GM04503 (cell line): ENCODE measurements around the gene CCDC149.

Source experiments
- DNase-seq: peaks from one replicate; pipeline ENCODE4 v3.0.0-alpha.2; 2012; ENCODE audit warnings: low read depth

CCDC149 gene

DNA sequence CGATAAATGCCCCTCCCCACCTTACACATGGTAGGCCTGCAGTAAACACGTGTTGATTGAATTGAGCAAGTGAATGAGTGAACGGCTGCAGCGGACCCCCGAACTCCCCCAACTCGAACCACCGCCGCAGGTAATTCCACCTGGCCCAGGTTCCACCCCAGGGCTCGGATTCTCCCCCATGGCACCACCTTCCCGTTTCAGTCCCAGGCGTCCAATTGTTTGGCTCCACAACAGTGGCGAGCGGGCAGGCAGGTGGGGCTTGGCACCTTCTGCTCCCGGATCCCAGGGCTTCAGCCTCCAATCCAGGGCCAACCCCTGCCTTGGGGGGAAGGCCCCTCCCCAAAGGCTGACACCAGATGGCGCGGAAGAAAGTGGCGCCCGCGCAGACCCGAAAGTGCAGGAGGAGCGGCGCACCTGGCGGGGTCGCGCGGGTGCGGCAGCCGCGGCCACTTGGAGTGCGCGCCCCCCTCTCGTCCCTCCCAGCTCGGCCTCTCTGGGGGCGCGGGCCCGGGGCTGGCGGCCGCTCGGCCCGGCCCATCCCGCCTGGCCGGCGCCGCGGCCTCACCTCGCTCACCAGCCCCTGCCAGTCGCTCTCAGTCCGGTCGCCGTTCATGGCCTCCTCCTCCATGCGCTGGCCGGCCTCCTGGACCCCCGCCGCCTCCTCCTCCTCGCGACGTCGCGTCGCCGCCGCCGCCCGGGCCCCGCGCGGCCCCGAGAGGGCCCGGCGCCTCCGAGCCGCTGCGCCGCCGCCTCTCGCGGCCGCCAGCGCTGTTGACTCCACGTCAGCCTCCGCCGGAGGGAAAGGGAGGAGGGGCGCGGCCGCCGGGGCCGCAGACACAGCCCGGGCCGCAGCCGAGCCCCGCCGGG, at the start of gene CCDC149:
Gene CCDC149 (minus strand): TSS at position 791 of the 867 bp plus-strand sequence. CDS start 178 bp downstream, at position 613.
- no peak for DNase-seq

DNA sequence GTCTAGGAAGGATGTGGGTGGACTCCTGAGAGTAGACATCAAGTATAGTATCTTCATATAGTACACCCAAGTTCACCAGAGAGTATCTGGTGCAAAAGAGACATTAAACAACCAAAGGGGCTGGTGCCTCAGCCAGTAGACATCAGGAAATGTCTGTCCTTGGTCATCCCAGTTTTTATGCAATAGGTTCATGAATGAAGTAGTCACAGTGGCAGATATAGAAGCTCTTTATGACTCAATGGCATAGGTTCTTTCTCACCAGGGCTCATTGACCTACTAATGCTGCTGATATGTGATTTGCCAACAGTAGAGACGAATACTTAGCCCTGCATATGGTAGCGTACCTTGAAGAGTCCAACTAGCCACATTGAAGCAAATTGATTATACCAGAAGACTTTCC, 45.0 kb upstream of the CCDC149 start:
- no peak for DNase-seq

DNA sequence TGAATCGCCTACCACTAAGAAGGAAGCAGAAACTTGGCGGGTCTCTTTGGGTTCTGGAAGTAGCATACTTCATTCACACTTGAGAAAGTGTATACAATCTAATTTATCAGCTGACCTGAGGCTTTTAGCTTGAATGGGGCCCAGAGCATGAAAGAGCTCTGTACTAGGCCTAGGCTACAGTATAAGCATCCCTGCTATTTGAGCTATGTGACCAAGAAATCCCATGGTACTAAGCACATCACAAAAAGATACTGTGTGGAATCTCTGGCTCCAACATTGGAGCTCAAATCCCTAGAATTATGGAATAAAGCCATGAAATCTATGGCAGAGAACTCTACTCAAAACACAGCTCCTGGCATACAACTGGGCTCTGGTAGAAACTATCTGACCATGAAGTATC, 43.9 kb upstream of the CCDC149 start:
- DNase-seq = peak; percentile 1

DNA sequence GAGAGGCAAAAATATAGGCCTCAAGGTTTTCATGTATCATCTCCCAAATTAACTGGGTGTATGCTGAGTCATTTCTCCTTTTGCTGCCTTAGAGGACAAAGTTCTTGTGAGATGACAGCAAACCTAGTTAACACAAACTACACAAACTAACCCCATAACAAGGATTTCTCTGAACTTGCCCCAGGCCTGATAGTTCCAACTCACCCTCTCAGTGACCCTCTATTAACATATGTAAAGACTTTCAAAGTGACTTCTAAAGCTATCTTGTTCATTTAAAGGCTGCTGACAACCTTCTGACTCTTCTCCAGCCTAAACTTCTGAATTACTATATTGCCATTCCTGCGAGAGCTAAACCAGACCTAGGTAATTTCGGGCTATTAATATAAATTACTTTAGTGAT, 43.2 kb upstream of the CCDC149 start:
- DNase-seq = no peak

DNA sequence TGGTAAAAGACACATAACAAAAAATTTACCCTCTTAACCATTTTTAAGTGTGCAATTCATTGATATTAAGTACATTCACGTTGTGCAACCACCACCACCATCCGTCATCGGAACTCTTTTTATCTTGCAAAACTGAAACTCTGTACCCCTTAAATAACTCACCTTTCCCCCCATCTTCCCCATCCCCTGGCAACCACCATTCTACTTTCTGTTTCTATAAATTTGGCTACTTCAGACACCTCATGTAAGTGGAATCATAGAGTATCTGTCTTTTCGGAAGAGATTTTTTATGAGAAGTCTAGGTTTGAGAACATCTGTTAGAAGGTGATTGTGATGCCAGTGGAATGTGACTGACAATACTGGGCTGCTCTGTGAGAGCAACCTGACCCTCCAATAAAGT, 39.8 kb upstream of the CCDC149 start:
- DNase-seq = no peak

DNA sequence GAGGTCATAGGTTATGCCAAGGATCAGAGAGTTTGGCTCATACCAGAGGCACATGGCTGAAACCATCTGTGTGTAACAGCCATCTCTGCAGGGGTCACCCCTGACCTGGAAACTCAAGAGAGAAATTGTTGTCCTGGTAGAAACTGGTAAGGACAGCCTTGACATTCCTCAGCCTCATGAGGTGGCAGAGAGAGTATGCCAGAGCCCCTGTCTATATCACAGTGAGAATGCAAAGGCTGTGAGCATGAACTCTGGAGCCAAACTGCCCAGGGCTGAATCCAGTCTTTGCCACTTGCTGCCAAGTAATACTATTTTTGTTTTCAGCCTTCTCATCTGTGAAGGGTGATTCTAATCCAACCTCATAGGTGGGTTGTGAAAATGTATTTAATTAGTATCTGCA, 37.1 kb upstream of the CCDC149 start:
- DNase-seq = no peak

DNA sequence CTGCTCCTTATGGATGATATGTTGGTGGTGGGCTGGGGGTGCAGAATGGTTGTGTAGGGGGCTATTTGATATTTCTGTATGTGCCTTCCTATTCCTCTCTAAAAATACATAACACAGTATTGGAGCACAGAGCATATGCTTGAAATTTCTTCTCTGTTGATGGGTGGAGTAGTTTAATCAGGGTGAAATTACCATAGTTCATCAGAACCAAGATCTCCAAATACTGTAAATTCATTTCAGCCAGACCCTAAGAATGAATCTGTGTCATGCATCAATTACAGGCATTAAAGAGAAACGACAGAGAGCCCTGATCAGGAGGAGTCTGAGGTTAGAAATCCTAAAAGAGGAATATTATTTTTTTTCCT, 25.1 kb upstream of the CCDC149 start:
- DNase-seq = no peak

DNA sequence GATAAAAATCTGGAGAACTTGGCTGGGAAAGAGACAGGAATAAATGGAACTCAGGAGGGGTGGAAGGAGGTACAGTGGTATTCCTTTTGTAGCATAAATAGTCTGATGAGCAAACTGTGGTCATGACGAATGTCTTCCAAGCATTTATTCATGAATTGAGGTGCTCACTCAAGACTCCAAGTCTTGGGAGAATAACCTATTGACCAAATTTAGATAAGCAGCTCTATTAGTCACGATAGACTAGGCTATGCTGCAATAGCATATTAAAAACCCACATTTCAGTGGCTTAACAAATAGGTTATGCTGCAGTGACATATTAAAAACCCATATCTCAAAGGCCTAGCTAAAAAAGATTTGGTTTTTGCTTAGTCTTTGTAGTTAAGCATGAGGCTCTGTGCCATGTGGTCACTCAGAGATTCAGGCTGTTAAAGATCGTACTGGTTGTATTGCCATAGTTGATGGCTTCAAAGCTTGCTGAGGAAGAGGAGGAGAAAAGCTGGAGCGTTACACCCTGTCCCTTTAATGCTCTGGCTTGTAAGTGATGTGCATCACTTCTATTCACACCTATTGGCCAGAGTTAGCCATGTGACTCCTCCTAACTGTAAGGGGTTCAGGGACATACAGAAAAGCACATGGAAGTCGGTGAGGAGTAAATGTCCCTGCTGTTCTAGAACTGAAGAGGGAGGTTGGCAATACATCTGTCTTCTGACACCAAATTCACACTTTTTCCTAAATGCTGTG, 24.5 kb upstream of the CCDC149 start:
- no peak for DNase-seq

DNA sequence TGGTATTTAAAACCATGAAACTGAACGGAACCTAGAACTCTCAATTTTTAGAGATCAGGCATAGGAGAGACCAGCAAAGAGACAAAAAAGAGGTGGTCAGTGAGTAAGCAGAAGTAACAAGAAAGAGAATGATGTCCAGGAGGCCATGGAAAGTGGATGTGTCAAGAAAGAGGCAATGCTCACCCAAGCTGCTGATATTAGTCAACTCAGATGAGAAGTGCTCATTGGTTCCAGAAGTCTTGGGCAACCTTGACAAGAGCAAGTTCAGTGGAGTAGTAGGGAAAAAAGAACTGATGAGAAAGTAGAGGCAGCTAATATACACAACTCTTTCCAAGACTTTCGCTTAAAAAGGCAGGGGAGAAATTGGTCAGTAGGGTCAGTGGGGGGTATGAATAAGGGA, 23.0 kb upstream of the CCDC149 start:
- no peak for DNase-seq

DNA sequence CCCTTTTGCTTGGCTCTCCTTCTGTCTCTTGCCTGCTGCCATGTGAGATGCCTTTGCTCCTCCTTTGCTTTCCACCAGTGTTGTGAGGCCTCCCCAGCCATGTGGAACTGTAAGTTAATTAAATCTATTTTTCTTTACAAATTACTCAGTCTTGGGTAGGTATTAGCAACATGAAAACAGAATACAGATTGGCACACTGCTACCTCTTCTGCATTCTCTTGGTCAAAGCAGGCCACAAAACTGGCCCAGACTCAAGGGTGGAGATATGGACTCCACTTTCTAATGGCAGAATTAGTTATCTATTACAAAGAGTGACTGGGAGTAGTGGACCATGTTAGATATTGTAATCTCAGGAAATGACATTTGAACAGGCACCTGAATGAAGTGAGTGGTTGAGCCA, 21.5 kb upstream of the CCDC149 start:
- DNase-seq = no peak

DNA sequence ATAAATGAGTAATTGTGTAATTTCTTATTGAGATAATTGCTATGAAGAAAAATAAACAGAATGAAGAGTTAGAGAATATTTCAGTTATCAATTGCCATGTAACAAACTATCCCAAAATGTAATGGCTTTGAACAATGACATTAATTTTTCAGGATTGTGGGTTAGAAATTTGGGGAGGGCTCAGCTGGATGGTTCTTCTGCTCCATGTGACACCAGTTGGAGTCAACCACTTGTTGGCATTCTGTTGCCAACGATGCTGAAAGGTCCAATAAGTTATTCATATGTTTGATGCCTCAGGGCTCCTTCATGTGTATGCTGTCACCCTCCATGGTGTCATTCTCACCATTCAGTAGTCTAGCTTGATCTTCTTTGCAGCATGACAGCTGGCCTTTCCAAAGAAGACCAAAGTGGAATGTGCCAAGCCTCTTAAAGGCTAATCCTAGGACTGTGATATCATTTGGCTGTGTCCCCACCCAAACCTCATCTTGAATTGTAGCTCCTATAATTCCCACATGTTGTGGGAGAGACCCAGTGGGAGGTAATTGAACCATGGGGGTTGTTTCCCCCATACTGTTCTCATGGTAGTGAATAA, 20.9 kb upstream of the CCDC149 start:
- no peak for DNase-seq

DNA sequence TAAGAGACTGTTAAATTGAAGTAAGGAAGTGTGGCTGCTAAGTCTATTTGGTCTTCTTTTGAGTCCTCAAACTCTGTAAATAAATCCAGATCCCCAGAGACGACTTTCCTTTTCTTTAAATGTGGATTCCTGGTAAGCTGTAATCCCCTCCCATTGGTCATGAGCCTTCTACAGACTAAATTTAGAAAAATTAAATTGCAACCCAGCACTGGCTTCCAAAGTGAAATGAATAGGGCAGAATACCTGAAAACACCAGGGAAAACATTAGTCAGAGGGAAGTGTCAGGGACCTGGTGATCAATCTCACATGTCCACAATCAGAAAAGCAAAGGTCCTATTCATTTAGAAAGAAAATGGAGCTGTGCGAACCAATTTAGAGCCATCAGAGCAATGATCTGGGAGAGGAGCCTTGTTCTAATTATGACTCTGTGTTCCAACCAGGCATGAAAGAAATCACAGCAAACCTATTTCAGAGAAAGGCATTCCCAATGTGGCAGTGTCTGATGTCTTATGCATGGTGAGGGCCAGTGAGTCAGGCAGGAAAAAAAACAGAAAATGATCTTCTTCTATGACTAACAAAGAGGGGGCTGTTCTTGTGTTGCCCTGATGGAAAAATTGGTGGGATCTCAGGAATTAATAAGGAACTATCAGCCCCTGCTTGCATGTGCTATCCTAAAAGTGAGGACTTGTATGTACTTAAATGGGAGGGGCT, 19.8 kb upstream of the CCDC149 start:
- DNase-seq = no peak

DNA sequence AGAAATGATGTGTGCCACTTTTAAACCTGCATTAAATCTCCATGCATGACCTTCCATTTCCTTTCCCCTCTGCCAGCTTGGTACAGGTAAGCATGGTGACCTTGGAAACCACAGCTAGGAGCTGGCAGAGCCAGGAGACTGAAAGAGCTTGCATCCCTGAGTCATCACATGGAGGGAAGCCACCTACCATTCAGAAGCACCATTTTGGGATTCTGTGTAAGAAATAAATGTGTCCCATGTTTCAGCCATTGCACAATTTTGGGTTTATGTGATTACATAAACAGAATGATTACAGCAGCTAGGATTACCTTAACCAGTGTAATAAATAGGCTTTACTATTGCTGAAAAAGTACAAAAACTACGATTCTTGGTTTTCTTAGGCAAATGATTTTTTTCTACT, 17.3 kb upstream of the CCDC149 start:
- no peak for DNase-seq

DNA sequence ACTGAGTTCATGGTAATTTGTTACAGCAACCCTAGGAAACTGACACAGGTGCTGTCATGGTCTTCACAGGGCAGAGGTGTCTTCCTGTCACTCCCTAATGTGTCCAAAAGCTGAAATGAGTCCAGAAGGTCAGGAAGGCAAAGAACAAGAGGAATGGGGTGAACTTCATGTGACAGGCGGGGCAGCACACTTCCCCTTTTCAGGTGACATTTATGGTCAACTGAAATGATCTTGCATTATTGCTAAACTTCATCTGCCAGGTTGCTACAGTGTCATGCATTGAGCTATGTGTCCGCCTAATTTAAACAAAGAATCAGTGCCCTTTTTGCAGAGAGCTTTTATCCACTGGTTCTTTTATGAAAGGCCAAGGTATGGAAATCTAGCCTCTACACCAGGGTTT, 15.9 kb upstream of the CCDC149 start:
- DNase-seq = no peak

DNA sequence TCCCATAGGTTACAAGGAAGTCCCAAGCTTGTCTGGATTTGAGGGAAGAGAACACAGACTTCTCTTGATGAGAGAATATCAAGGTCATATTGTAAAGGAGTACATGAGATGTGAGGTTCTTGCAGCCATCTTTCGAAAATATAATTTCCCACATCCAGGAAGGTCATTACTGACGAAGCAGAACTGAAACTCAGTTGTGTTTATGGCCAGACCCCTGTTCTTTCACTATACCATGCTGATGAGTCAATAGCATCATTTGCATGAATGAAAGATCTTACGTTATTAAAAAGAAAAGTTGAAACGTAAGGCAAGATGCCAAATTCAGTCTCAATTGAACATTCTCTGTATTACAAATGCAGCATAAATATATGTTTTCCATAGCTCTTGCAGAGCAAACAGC, 14.2 kb upstream of the CCDC149 start:
- DNase-seq = no peak

DNA sequence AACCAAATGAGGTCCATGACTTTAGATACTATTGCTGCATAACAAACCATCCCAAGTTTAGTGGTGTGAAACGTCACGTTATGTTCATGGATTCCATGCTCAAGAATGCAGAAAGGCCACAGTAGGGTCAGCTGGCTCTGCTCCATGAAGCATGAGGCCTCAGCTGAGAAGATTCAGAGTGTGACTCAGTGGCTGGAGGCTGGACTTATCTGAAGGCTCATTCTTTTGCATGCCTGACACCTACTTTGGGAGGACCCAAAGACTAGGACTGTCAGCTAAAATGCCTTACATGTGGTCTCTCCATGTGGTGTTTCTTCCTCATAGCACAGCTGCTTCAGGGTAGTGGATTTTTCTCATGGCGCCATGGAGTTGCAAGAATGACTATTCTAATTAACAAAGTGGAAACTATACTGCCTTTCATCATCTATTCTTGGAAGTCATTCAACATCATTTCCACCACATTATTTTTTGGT, 11.5 kb upstream of the CCDC149 start:
- peak; percentile 98 for DNase-seq

DNA sequence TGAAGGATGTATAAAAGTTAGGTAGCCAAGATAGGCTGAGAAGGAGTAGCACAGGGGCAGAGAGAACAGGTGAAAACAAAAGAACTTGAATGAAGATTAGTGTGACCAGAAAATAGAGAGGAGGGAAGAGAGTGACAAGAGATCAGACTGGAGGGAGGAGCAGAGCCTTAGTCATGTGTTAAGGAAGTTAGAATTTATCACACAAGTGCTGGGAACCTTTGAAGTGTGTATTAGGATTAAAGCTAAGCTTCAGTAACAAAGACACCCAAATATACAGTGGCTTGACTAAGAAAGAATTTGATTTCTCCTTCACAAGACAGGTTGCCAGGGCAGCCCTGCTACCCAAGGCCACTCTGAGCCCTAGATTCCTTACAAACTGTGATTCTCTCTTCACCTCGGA, 10.7 kb upstream of the CCDC149 start:
- no peak for DNase-seq

DNA sequence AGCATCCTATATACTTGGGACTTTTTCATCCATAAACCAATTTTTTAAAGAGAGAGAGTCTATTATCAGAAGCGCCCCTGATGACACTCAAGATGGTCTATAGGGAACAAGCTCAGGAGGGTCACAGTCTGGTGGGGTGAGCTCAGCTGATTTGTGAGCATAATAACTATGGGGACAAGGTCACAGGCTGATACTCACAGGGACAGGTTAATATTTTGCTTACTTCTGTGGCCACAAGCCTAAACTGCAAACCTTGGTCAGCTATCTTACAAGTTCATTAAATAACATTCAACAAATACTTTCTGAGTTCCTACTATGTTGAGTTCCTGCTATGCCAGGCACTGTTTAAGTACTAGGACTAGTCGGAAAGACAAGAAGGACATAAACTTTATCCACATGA, 10.2 kb upstream of the CCDC149 start:
- no peak for DNase-seq

DNA sequence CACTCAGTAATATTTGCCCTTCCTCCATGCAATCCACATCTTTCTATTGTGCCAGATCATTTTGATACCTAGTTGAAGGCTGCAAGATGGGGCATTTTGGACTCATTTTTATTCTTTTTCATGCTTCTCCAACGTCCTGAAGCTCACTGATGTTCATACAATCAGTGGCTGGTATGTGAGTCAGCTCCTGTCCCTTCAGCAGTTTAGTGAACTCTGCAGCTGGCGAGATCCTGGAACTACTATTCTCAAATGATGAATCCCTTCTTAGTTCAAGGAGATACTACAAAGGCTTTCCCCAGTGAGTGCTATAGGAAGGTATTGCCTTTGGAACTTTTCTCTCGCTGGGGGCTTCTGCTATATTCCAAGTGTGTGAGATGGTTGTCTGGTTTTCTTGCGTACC, 9.6 kb upstream of the CCDC149 start:
- no peak for DNase-seq

DNA sequence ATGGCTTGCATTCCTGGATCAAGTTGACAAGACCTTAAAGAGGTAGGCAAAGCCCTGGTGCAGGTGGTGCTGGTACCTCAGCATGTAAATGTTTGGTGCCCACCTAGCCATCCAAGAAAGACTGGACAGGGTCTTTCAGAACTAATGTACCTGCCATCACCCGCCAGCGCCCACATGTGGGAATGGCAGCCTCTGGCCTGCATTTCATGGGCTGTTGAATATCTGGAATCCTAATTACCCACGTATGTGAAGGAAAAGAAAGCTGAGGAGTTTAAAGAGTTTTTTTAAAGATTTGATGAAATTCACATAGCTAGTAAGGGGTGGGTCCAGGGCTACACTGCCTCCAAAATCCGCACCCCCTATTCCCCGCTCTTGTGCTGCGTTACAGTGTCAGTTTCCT, 8.6 kb upstream of the CCDC149 start:
- no peak for DNase-seq

DNA sequence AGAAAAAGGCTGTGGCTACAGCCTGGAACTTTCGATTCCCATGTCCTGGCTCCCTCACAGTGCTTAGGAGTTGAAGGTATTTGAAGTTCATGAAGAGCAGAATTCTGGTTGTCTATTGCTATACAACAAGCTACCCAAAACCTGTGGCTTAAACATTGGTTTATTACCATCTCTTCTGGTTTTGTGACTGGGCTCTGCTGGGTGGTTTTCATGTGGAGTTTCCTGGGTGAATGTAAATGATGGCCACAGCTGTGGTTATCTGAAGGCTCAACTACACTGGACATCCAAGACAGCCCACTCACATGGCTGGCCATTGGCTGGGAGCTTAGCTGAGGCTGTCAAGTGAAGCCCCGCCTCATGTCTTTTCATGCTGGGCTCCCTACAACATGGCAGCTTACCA, 7.2 kb upstream of the CCDC149 start:
- DNase-seq = no peak

DNA sequence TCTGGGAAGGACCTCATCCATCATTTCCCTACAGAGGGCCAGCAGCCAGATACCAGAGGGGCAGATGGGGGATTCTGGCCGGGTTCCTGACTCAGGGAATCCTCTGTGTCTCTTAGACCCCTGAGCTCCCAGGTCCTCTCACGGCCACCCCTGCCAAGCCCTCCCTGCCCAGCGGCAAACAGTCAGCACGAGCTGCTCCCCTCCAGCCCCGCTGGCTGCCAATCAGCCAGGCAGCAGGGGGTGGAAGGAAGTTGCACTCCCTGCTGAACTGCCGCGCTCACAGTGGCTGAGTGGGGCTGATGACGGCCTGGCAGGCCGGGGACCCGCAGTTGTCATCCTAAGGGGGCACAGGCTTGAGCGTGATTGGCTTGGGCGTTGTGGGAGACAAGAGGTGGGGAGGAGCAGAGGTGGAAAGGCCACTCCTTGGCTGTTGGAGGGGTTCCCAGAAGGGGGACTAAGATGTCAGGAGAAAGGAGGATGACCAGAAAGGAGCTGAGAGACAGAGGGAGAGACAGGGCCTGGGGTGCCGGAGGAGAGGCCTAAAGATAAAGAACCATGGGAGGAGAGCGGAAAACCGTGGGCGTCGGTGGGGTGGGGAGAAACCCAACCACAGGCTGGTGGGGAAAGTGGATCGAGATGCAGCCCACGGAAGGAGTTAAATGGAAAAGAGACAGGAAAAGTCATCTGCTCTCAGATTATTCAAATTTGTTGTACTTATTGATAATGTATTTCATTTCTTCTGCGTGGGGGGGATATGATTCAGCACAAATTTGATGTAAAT, 4.4 kb upstream of the CCDC149 start:
- DNase-seq = no peak
